GM12892 (cell line): ENCODE measurements around the gene SRPK3.

ENCODE experiments used
- POLR2A ChIP-seq: IDR thresholded peaks from 2 replicates; pipeline ENCODE4 v1.6.1; 2011; ENCODE audit warnings: low read depth, low read length, control low read depth
- POLR2AphosphoS5 ChIP-seq: IDR thresholded peaks from 2 replicates; pipeline ENCODE4 v1.6.1; 2011; ENCODE audit warnings: low read depth, low read length, control low read depth
- TAF1 ChIP-seq: IDR thresholded peaks from 2 replicates; pipeline ENCODE4 v1.6.1; 2011; ENCODE audit warnings: low read depth, mild to moderate bottlenecking, control low read depth, low read length, borderline replicate concordance

DNA sequence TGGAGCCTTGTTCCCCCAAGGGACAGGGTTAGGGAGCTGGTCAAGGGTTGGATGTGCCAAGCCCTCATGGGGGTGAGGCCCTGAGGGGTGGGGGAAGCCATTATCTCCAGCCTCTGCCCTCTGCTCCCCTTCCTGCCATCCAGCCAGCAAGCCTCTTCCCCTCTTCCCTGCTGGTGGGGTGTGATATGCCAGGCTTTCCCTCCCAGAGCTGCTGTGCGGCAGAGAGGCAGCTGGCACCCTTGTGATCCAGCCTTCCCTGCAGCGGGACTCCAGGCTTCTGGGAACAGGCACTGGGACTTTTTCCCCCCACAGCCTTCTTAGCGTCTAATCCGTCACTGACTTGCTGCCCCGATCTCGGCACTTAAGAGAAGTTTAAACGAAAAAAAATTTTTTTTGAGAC is 19.9 kb downstream of the SRPK3 start:
- TF ChIP-seq TAF1: no peak
- 0 out of 2 replicates have a peak, but pooled peaks have one; percentile 11 for TF ChIP-seq POLR2AphosphoS5
- no peak for TF ChIP-seq POLR2A
